Measurements from ENCODE around the gene NANOGP8.
"Not testable (repeated sequence)": the region's sequence is repeated elsewhere in the genome, so short reads cannot be mapped to it uniquely, and the experiment has no call there.

NANOGP8 gene

DNA sequence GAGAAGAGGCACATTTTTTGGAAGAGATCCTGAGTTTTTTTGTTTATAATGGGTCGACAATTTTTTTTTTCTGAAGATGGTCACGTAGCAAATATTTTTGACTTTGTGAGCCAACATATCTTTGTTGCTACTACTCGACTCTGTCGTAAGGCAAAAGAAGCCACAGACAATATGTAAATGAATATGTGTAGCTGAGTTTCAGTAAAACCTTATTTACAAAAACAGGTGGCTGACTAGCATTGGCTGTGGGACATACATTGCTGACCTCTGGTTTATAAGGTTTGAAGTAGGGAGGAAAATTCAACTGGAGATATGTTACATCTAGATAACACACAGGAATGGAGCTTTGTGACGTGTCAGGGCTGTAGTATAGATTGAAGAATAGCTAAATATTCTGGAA, 22.5 kb upstream of the NANOGP8 start:
- no peak overlapping the region for H3K27ac Mint-ChIP-seq

GRCh38 chr15:35107122-35107521, 22.0 kb upstream of the NANOGP8 start:
- Mint-ChIP-seq H3K36me3 (no peaks in the 10 kb centered on the region), H3K4me1 (no peaks in the 10 kb centered on the region), H3K27ac (no peak overlapping the region), H3K27me3 (no peaks in the 10 kb centered on the region), H3K9me3 (no peaks in the 10 kb centered on the region), H3K4me3 (no peak overlapping the region)

More for the DNA sequence above, 22.5 kb upstream of the NANOGP8 start:
- Mint-ChIP-seq H3K4me3 (no peak overlapping the region), H3K27me3 (no peaks in the 10 kb centered on the region), H3K36me3 (no peaks in the 10 kb centered on the region), H3K4me1 (no peaks in the 10 kb centered on the region), H3K9me3 (no peaks in the 10 kb centered on the region)

DNA sequence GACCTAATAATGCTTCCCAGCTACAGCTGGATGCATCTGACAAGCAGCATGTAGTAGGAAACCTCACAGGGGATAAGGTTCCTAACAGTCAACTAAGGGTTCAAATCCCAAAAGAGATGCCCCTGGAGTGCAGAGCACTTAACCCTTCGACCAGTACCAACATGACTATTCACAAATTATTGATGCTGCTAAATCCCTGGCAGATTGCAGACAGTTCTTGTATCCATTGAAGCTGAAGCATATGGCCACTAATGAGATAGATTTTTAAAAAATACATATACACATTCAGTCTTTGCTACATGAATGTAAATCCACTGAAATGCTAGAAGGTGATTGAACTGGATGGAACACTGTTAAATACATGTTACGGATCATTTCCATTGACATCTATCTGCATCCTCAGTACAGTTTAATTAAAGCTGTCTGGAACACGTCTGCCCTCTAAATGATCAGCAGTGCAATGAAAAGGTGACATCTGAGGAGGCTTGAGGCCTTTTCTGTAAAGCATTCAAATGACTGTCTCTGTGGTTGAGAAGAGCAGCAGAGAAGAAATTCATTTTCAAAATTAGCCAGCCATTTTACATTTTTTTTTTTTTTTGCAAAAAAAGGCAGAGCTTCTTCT, 19.5 kb upstream of the NANOGP8 start:
- Mint-ChIP-seq H3K9me3 (no peaks in the 10 kb centered on the region), H3K4me3 (no peak overlapping the region), H3K27me3 (no peaks in the 10 kb centered on the region), H3K4me1 (no peaks in the 10 kb centered on the region), H3K36me3 (no peaks in the 10 kb centered on the region), H3K27ac (no peak overlapping the region)

DNA sequence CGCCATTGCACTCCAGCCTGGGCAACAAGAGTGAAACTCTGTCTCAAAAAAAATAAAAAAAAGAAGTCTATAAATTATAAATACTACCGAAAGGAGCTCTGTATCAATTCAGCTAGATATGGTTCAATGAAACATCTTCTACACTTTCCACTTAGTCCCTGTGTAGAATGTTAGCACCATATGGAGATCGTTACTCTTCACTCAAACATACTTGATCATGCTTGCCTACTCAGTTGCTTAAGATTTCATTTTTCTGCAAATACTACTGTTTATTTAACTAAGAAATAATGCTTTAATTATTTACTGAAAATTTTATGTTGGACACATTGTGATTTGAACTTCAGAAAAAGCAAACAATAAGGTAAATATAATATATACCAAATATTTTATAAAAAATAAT, 17.1 kb upstream of the NANOGP8 start:
- H3K4me3 Mint-ChIP-seq, result no peak overlapping the region
- H3K9me3 Mint-ChIP-seq, result no peaks in the 10 kb centered on the region
- H3K27ac Mint-ChIP-seq, result no peak overlapping the region
- H3K27me3 Mint-ChIP-seq, result no peaks in the 10 kb centered on the region
- no peaks in the 10 kb centered on the region for H3K4me1 Mint-ChIP-seq
- no peaks in the 10 kb centered on the region for H3K36me3 Mint-ChIP-seq

DNA sequence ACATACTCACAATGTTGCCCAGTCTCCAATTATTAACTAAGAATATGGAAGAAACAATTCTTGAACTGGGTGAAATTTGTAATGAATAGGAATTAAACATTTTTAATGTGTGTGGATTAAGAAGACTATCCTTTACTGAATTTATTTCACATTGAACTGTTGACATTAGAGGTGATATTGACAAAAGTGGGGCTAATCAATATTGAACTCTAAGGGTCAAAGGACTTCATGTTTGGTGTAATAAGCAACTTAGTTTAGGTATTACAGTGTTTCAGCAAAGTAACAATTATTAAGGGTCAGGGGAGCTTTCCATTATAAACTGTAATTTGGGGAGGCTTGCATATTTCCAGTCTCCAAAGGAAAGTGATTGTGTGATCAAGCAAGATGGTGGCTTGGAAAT, 16.2 kb upstream of the NANOGP8 start:
- Mint-ChIP-seq H3K27me3 (no peaks in the 10 kb centered on the region), H3K9me3 (no peaks in the 10 kb centered on the region), H3K4me1 (no peaks in the 10 kb centered on the region), H3K27ac (no peak overlapping the region), H3K36me3 (no peaks in the 10 kb centered on the region), H3K4me3 (no peak overlapping the region)

DNA sequence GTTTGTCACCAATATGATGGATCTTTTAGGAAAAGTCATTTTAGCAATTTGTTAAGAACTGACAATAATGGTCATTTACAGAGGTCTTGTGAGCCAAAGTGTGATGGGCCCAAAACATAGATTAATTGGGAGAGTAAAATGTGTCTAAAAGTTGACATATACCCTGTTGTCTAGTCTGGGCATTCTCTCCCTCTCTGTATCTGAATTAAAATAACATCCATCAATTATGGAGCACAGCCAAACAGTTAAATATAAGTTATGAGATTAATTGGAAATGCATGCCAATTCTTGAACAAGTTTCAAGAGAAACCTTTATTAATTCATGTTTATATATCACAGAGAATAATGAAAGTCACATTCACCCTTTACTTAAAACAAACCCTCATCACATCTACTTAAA, 13.6 kb upstream of the NANOGP8 start:
- no peak overlapping the region for H3K27ac Mint-ChIP-seq
- H3K36me3 Mint-ChIP-seq, result no peaks in the 10 kb centered on the region
- H3K4me3 Mint-ChIP-seq, result no peak overlapping the region
- no peaks in the 10 kb centered on the region for H3K9me3 Mint-ChIP-seq
- peaks cover 2% of the 10 kb centered on the region for H3K27me3 Mint-ChIP-seq
- no peaks in the 10 kb centered on the region for H3K4me1 Mint-ChIP-seq

DNA sequence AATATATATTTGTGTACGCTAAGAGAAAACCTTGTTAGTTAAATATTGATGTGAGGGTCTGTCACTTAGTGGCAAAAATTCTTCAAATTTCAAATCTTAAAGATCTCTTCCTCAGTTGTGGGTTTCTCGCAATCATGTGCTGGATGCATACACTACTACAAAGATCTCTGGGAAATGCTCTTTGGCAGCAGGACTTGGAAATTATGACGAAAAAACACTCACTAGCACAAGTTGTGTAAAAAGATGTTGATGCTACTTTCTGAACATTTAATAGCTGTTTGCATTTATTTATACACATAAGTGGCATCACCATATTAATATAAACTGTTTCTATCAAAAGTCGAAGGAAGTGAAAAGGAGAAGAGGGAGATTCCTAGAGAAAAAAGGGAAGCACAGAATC, 10.8 kb upstream of the NANOGP8 start:
- H3K9me3 Mint-ChIP-seq, result no peaks in the 10 kb centered on the region
- H3K27ac Mint-ChIP-seq, result no peak overlapping the region
- H3K4me3 Mint-ChIP-seq, result no peak overlapping the region
- H3K4me1 Mint-ChIP-seq, result no peaks in the 10 kb centered on the region
- H3K27me3 Mint-ChIP-seq, result peaks cover 2% of the 10 kb centered on the region
- peaks cover 4% of the 10 kb centered on the region for H3K36me3 Mint-ChIP-seq

GRCh38 chr15:35092846-35093245, 7.8 kb upstream of the NANOGP8 start:
- peaks cover 4% of the 10 kb centered on the region for H3K36me3 Mint-ChIP-seq
- H3K27me3 Mint-ChIP-seq, result peaks cover 2% of the 10 kb centered on the region
- no peak overlapping the region for H3K27ac Mint-ChIP-seq
- H3K4me3 Mint-ChIP-seq, result no peak overlapping the region
- no peaks in the 10 kb centered on the region for H3K4me1 Mint-ChIP-seq
- H3K9me3 Mint-ChIP-seq, result no peaks in the 10 kb centered on the region

DNA sequence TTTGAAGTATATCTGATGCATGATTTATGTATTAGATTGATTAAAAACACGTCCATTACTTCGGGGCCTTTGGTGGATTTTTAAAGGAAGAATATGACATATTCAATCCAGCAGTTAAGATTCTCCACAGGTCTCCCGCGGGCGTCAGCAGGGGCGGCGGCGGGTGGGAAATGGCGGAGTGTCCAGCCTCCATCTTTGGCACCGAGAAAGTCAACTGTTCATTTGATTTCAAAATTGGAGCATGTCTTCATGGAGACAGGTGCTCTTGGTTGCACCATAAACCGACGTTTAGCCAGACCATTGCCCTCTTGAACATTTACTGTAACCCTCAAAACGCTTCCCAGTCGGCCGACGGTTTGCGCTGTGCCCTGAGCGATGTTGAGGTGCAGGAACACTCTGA, 7.2 kb upstream of the NANOGP8 start:
- Mint-ChIP-seq H3K27me3 (peaks cover 2% of the 10 kb centered on the region), H3K4me1 (no peaks in the 10 kb centered on the region), H3K4me3 (no peak overlapping the region), H3K9me3 (no peaks in the 10 kb centered on the region), H3K36me3 (peaks cover 4% of the 10 kb centered on the region), H3K27ac (no peak overlapping the region)

DNA sequence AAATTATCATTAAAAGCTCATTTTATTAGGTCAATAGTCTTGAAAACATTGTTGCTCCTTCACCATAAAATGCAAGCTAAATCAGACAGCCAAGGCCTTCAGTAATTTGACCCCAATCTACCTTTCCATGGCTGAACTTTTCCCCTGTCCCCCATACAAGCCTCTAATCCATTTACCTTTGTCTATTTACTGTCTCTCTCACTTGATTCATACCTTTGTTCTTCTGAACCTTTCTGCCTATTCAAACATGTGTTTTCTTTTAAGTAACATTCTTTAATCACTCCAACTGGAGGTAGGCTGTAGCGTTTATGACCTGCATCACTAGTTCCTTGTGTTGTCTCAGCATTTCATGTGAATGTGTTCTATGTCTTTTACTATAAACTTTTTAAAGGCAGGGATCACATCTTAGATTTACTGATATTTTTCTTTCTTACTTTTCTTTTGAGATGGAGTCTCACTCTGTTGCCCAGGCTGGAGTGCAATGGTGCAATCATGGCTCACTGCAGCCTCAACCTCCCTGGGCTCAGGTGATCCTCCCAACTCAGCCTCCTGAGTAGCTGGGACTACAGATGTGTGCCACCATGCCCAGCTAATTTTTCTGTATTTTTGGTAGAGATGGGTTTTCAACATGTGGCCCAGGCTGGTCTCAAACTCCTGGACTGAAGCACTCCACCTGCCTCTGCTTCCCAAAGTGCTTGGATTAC, 5.2 kb upstream of the NANOGP8 start:
- Mint-ChIP-seq H3K4me1 (no peaks in the 10 kb centered on the region), H3K36me3 (peaks cover 4% of the 10 kb centered on the region), H3K27me3 (no peaks in the 10 kb centered on the region), H3K4me3 (no peak overlapping the region), H3K9me3 (no peaks in the 10 kb centered on the region), H3K27ac (no peak overlapping the region)

GRCh38 chr15:35089551-35089950, 4.5 kb upstream of the NANOGP8 start:
- no peak overlapping the region for H3K27ac Mint-ChIP-seq
- H3K9me3 Mint-ChIP-seq, result no peaks in the 10 kb centered on the region
- peaks cover 4% of the 10 kb centered on the region for H3K36me3 Mint-ChIP-seq
- no peaks in the 10 kb centered on the region for H3K4me1 Mint-ChIP-seq
- no peaks in the 10 kb centered on the region for H3K27me3 Mint-ChIP-seq
- no peak overlapping the region for H3K4me3 Mint-ChIP-seq

DNA sequence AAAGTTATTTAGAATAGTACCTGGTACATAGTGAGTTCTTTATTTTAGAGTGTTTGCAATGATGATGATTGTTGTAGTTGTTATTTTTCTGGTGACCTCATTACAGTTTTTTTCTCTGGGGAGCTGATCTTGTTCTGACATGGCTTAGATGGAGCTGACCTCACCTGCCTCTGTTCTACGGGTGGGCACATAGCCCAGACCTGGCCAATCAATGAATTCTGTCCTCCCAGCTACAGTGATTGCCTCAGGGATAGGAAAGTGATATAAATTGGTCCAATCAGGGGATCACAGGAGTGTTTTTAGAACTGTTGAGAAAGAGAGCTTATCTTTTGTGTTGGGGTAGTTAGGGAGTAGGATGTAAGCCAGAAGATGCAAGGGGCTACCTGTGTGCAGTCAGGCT, 3.2 kb upstream of the NANOGP8 start:
- H3K4me3 Mint-ChIP-seq, result no peak overlapping the region
- H3K27ac Mint-ChIP-seq, result no peak overlapping the region
- H3K27me3 Mint-ChIP-seq, result no peaks in the 10 kb centered on the region
- H3K9me3 Mint-ChIP-seq, result no peaks in the 10 kb centered on the region
- no peaks in the 10 kb centered on the region for H3K4me1 Mint-ChIP-seq
- H3K36me3 Mint-ChIP-seq, result peaks cover 4% of the 10 kb centered on the region

DNA sequence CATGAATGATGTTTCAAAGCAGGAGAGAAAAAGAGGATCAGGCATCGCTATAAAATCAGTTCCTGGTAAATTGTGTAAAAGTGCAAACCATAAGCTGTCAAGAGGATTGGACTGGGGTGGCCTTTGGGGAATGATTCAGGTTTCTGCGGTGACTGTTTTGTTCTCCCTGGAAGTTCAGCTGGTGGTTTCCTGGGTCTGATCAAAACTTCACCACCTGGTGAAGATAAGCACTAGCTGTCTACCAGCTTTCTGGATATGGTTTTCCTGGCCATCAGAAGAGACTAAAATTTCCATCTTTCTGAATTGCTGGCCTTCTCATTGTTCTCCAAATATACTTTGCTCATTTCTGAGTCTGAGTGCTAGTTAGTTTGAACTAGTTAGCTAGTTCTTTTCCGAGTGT, 2.7 kb upstream of the NANOGP8 start:
- Mint-ChIP-seq H3K27ac (no peak overlapping the region), H3K4me3 (no peak overlapping the region)

GRCh38 chr15:35082371-35083348, 2.4 kb downstream of the NANOGP8 start:
- H3K4me3 Mint-ChIP-seq, H3K9me3 Mint-ChIP-seq, H3K4me1 Mint-ChIP-seq, H3K36me3 Mint-ChIP-seq, H3K27ac Mint-ChIP-seq, H3K27me3 Mint-ChIP-seq: not testable (repeated sequence)

More for the DNA sequence above, 2.7 kb upstream of the NANOGP8 start:
- Mint-ChIP-seq H3K9me3 (no peaks in the 10 kb centered on the region), H3K4me1 (no peaks in the 10 kb centered on the region), H3K36me3 (peaks cover 4% of the 10 kb centered on the region), H3K27me3 (no peaks in the 10 kb centered on the region)

- H3K36me3 Mint-ChIP-seq, H3K4me3 Mint-ChIP-seq, H3K4me1 Mint-ChIP-seq, H3K27me3 Mint-ChIP-seq, H3K27ac Mint-ChIP-seq, H3K9me3 Mint-ChIP-seq: not testable (repeated sequence)
Observed at GRCh38 chr15:35081626-35082365, 3.3 kb downstream of the NANOGP8 start.
